H9 (cell line): ENCODE measurements around the gene RAI1. TPM values are rescaled to one million over a fixed set of nuclear protein-coding genes. Genes with fewer than 3 reads are reported as not detected.

ENCODE experiments used
- DNase-seq: peaks from one replicate; pipeline ENCODE4 v3.0.0-alpha.2; 2017
- H2AFZ ChIP-seq: one replicate; pipeline ENCODE4 v1.6.1; 2013; ENCODE audit warnings: mild to moderate bottlenecking, low read length, control low read depth, moderate library complexity
- H2AK5ac ChIP-seq: 2 replicates; pipeline ENCODE4 v1.6.1; 2013; ENCODE audit warnings: low read length, control low read depth, mixed read lengths; ENCODE audit not compliant: insufficient read length
- H2BK120ac ChIP-seq: one replicate; pipeline ENCODE4 v1.6.1; 2013; ENCODE audit warnings: low read depth, mild to moderate bottlenecking, low read length, control low read depth, inconsistent platforms; ENCODE audit not compliant: poor library complexity, severe bottlenecking
- H2BK12ac ChIP-seq: 2 replicates; pipeline ENCODE4 v1.6.1; 2013; ENCODE audit warnings: low read length, control low read depth, mixed read lengths, low read depth; ENCODE audit not compliant: insufficient read length
- H2BK15ac ChIP-seq: 2 replicates; pipeline ENCODE4 v1.6.1; 2013; ENCODE audit warnings: low read depth, low read length, control low read depth
- H2BK20ac ChIP-seq: one replicate; pipeline ENCODE4 v1.6.1; 2013; ENCODE audit warnings: low read depth, mild to moderate bottlenecking, low read length, control low read depth, inconsistent platforms; ENCODE audit not compliant: poor library complexity, severe bottlenecking
- H2BK5ac ChIP-seq: 2 replicates; pipeline ENCODE4 v1.6.1; 2013; ENCODE audit warnings: low read length, control low read depth, mixed read lengths; ENCODE audit not compliant: insufficient read length
- H3K14ac ChIP-seq: 2 replicates; pipeline ENCODE4 v1.6.1; 2013; ENCODE audit warnings: low read length, control low read depth; ENCODE audit not compliant: insufficient read depth
- H3K18ac ChIP-seq: 2 replicates; pipeline ENCODE4 v1.6.1; 2013; ENCODE audit warnings: low read depth, mild to moderate bottlenecking, mixed read lengths, low read length, control low read depth; ENCODE audit not compliant: insufficient read length
- H3K23ac ChIP-seq: 2 replicates; pipeline ENCODE4 v1.6.1; 2013; ENCODE audit warnings: low read length, control low read depth, mixed read lengths, low read depth; ENCODE audit not compliant: insufficient read length
- H3K23me2 ChIP-seq: 2 replicates; pipeline ENCODE4 v1.6.1; 2013; ENCODE audit warnings: low read depth, mild to moderate bottlenecking, mixed read lengths, low read length, control low read depth; ENCODE audit not compliant: insufficient read length, poor library complexity, severe bottlenecking
- H3K27ac ChIP-seq: 2 replicates; pipeline ENCODE4 v1.5.1; 2013; ENCODE audit warnings: low read length, control low read depth, mixed read lengths, low read depth; ENCODE audit not compliant: insufficient read length
- H3K27me3 ChIP-seq: 2 replicates; pipeline ENCODE4 v1.6.1; 2013; ENCODE audit warnings: low read length, control low read depth, inconsistent platforms; ENCODE audit not compliant: insufficient read depth
- H3K4ac ChIP-seq: 2 replicates; pipeline ENCODE4 v1.6.1; 2013; ENCODE audit warnings: low read depth, mild to moderate bottlenecking, control low read depth, inconsistent platforms, low read length, moderate library complexity
- H3K4me1 ChIP-seq: 2 replicates; pipeline ENCODE4 v1.6.1; 2013; ENCODE audit warnings: low read length, control low read depth, inconsistent platforms; ENCODE audit not compliant: insufficient read depth
- H3K4me2 ChIP-seq: 2 replicates; pipeline ENCODE4 v1.6.1; 2013; ENCODE audit warnings: low read length, control low read depth, mixed read lengths; ENCODE audit not compliant: insufficient read length, insufficient read depth
- H3K56ac ChIP-seq: 2 replicates; pipeline ENCODE4 v1.6.1; 2013; ENCODE audit warnings: low read depth, mild to moderate bottlenecking, mixed read lengths, low read length, control low read depth; ENCODE audit not compliant: insufficient read length
- H3K79me1 ChIP-seq: 2 replicates; pipeline ENCODE4 v1.6.1; 2013; ENCODE audit warnings: low read depth, mild to moderate bottlenecking, moderate library complexity, low read length, control low read depth, inconsistent platforms; ENCODE audit not compliant: insufficient read depth, poor library complexity, severe bottlenecking
- H3K79me2 ChIP-seq: 2 replicates; pipeline ENCODE4 v1.6.1; 2013; ENCODE audit warnings: low read length, control low read depth, inconsistent platforms; ENCODE audit not compliant: insufficient read depth
- H3K9ac ChIP-seq: 2 replicates; pipeline ENCODE4 v1.6.1; 2013; ENCODE audit warnings: low read length, control low read depth, mixed read lengths; ENCODE audit not compliant: insufficient read length; ENCODE audit errors: extremely low read depth
- H3K9me3 ChIP-seq: one replicate; pipeline ENCODE4 v1.6.1; 2013; ENCODE audit warnings: low read depth, low read length, inconsistent platforms; ENCODE audit not compliant: control insufficient read depth
- H3T11ph ChIP-seq: one replicate; pipeline ENCODE4 v1.6.1; 2013; ENCODE audit warnings: mild to moderate bottlenecking, low read length, control low read depth, inconsistent platforms
- H4K20me1 ChIP-seq: one replicate; pipeline ENCODE4 v1.6.1; 2013; ENCODE audit not compliant: control insufficient read depth, insufficient read length, insufficient read depth
- H4K5ac ChIP-seq: 2 replicates; pipeline ENCODE4 v1.6.1; 2013; ENCODE audit warnings: low read depth, mild to moderate bottlenecking, mixed read lengths, low read length, control low read depth; ENCODE audit not compliant: insufficient read length
- H4K8ac ChIP-seq: replicated peaks from 2 replicates; pipeline ENCODE4 v1.6.1; 2013; ENCODE audit warnings: low read length, control low read depth, mixed read lengths, low read depth; ENCODE audit not compliant: insufficient read length
- H4K91ac ChIP-seq: 2 replicates; pipeline ENCODE4 v1.6.1; 2013; ENCODE audit warnings: low read depth, mild to moderate bottlenecking, moderate library complexity, mixed read lengths, low read length, control low read depth; ENCODE audit not compliant: insufficient read length
- H3K27ac Mint-ChIP-seq, 3 experiments: 2 replicates in 2 of 3; 3 replicates in 1 of 3; pipeline ENCODE4 v1.8.0; 2020 to 2021; ENCODE audit warnings: mixed read lengths in 3 of 3, mild to moderate bottlenecking in 1 of 3, moderate library complexity in 1 of 3
- H3K27me3 Mint-ChIP-seq: 2 replicates; pipeline ENCODE4 v1.8.0; 2021; ENCODE audit warnings: low read depth, mild to moderate bottlenecking, moderate library complexity, mixed read lengths
- H3K36me3 Mint-ChIP-seq, 3 experiments: 2 replicates in 2 of 3; 3 replicates in 1 of 3; pipeline ENCODE4 v1.8.0; 2020 to 2021; ENCODE audit warnings: low read depth in 3 of 3, mixed read lengths in 3 of 3; ENCODE audit not compliant: insufficient read depth in 1 of 3
- H3K4me1 Mint-ChIP-seq, 2 experiments: 2 replicates each; pipeline ENCODE4 v1.8.0; 2020; ENCODE audit warnings: mixed read lengths in 2 of 2
- H3K4me3 Mint-ChIP-seq, 2 experiments: 2 replicates in 1 of 2; 3 replicates in 1 of 2; pipeline ENCODE4 v1.8.0; 2020 to 2021; ENCODE audit warnings: mild to moderate bottlenecking in 2 of 2, mixed read lengths in 2 of 2, moderate library complexity in 1 of 2
- H3K9me3 Mint-ChIP-seq, 2 experiments: 2 replicates in 1 of 2; 3 replicates in 1 of 2; pipeline ENCODE4 v1.8.0; 2020; ENCODE audit warnings: mild to moderate bottlenecking in 2 of 2, mixed read lengths in 2 of 2, moderate library complexity in 1 of 2
- WGBS: extraction: QIAGEN DNeasy Blood & Tissue Kit; methylation state at CpG from one replicate; pipeline ENCODE4 v1.1.7; 2013; ENCODE audit warnings: missing lambda C conversion rate, low lambda C conversion rate, mixed read lengths; ENCODE audit not compliant: insufficient read length; ENCODE audit errors: extremely low coverage; 5-methylcytosine and 5-hydroxymethylcytosine counted together
- total RNA-seq: library from RNA; stranded (reverse); gene quantifications from 2 replicates; pipeline ENCODE4 v1.2.1, GENCODE V29; 2021
- TF ChIP-seq, protein P1 (sequence below): fragments of 200-600 bp; sonication (generic); conservative IDR thresholded peaks from 3 replicates; pipeline ENCODE4 v1.8.0; 2021; ENCODE audit warnings: antibody characterized with exemption, mild to moderate bottlenecking

RAI1 gene
- total RNA-seq, 1 experiment from 2014 or later, result 1.5 TPM

DNA sequence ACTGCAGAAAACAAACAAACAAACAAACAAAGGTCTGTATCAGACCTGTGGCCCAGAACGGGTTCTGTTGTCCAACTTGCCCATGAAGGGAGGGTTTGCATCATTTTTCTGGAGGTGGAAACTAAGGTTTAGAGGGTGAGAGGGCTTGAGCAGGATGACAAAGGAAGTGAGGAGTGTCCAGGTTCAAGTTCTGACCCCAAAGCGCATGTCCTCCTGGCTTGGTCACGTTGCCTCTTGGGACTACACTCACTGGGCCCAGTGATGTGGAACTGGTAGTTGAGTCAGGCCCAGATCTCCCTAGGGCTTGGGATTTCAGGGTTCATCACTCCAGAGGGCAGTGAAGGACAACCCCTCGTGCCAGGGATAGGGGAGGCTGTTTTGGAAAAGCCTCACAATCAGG is 153.7 kb downstream of the RAI1 start:
- no peak overlapping the region for H3K4me2 ChIP-seq
- no peak overlapping the region for H2BK15ac ChIP-seq
- Mint-ChIP-seq H3K4me3 (peak overlapping the region; percentile 76), H3K4me1 (peaks cover 58 to 70% of the 10 kb centered on the region in 2 experiments), H3K27ac (peak overlapping the region in 1 of 3 experiments; percentile 46; a peak in 1 of 7 replicates), H3K36me3 (peaks cover 8 to 36% (median 29%) of the 10 kb centered on the region in 3 experiments), H3K27me3 (no peaks in the 10 kb centered on the region), H3K9me3 (no peaks in the 10 kb centered on the region; a peak in 2 of 5 replicates)
- peaks cover 10% of the 10 kb centered on the region; the same call in 1 of the 2 replicates for H3K4me1 ChIP-seq
- H4K8ac ChIP-seq, result no peak overlapping the region
- H4K20me1 ChIP-seq, result peaks cover 3% of the 10 kb centered on the region
- H2BK12ac ChIP-seq, result no peak overlapping the region
- TF ChIP-seq, protein P1, sequence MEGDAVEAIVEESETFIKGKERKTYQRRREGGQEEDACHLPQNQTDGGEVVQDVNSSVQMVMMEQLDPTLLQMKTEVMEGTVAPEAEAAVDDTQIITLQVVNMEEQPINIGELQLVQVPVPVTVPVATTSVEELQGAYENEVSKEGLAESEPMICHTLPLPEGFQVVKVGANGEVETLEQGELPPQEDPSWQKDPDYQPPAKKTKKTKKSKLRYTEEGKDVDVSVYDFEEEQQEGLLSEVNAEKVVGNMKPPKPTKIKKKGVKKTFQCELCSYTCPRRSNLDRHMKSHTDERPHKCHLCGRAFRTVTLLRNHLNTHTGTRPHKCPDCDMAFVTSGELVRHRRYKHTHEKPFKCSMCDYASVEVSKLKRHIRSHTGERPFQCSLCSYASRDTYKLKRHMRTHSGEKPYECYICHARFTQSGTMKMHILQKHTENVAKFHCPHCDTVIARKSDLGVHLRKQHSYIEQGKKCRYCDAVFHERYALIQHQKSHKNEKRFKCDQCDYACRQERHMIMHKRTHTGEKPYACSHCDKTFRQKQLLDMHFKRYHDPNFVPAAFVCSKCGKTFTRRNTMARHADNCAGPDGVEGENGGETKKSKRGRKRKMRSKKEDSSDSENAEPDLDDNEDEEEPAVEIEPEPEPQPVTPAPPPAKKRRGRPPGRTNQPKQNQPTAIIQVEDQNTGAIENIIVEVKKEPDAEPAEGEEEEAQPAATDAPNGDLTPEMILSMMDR, result no peak
- no peak overlapping the region for H3K23ac ChIP-seq
- no peak overlapping the region for H3K27ac ChIP-seq
- no peak overlapping the region for H3K9ac ChIP-seq
- H2AFZ ChIP-seq, result no peak overlapping the region
- H3K14ac ChIP-seq, result no peak overlapping the region
- no peak overlapping the region for H3T11ph ChIP-seq
- peaks cover 13% of the 10 kb centered on the region for H3K23me2 ChIP-seq
- no peak overlapping the region for H2AK5ac ChIP-seq
- H3K4ac ChIP-seq, result no peak overlapping the region
- H3K56ac ChIP-seq, result no peak overlapping the region
- no CpG with 5 or more reads among the region's 4 CpGs for WGBS
- H4K5ac ChIP-seq, result no peak overlapping the region
- no peaks in the 10 kb centered on the region for H3K9me3 ChIP-seq
- no peak overlapping the region for H2BK5ac ChIP-seq
- DNase-seq, result no peak
- no peak overlapping the region for H2BK120ac ChIP-seq
- H3K27me3 ChIP-seq, result no peaks in the 10 kb centered on the region
- H4K91ac ChIP-seq, result no peak overlapping the region
- no peak overlapping the region for H2BK20ac ChIP-seq
- H3K18ac ChIP-seq, result no peak overlapping the region
- peaks cover 5% of the 10 kb centered on the region for H3K79me1 ChIP-seq
- H3K79me2 ChIP-seq, result peaks cover 18% of the 10 kb centered on the region; the same call in 1 of the 2 replicates
